Measurements from ENCODE around the gene TBX5. TPM values are rescaled to one million over a fixed set of nuclear protein-coding genes. Genes with fewer than 3 reads are reported as not detected.

TBX5 gene
- total RNA-seq (not detected), polyA plus RNA-seq (ENCODE audit: insufficient read depth, low read depth, low replicate concordance) (not detected)
- long read RNA-seq, donor 1 = 0 reads
- long read RNA-seq, donor 2 = 0 reads
- long read RNA-seq, donor 3 = 0 reads
- long read RNA-seq, donor 4 = 0 reads
- long read RNA-seq, donor 5 = 0 reads
- long read RNA-seq, donor 6 = 0 reads
- long read RNA-seq, donor 7 = 0 reads
- long read RNA-seq, donor 8 = 0 reads
- long read RNA-seq, donor 9 = 0 reads
- long read RNA-seq, donor 10 = 0 reads

DNA sequence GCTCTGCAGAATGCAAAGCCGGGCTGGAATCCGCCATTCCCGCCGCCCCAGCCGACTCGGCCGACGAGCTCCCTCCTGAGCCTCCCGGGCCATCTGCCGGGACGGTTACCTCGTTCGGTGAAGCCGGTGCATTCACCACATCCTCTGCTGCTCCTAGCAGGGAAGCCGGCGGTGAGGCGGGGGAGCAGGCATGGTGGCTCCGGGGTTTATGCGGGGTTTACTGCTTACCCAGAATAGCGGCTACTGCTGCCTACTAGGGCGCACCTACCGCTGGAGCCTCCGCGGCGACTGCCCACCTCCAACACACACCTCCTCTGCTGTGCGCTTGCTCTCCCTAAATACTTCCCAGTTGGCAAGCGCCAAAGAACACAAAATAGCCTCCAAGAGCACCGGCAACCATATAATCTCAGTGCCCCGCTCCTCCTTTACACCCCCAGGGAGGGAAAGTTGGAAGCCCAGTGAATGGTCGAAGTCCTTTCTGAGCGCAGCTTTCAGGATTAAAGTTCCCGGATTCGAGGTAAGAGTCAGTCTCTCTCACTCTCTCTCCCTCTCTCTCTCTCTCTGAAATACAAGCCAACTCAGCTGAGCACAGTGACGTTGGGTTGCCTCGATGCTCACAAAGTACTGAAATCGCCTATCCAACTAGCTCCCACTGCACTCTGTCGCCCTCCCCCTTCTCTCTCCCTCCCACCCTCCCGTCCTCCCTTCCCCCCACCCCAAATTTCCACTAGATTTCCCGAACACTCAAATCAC is at the start of gene TBX5:
TBX5 (minus strand) TSS at position 626 of the 753 bp plus-strand sequence. CDS start 2,246 bp downstream, outside the sequence.
- H3K4me1 ChIP-seq (ENCODE audit: control insufficient read depth in 2 of 3, insufficient read depth in 2 of 3, low read depth in 1 of 3, low read length in 3 of 3) = peaks cover 0 to 4% (median 0%) of the 10 kb centered on the region in 3 donors
- no peaks in the 10 kb centered on the region for H3K36me3 ChIP-seq (ENCODE audit: control insufficient read depth in 2 of 3, insufficient read depth in 3 of 3, low read length in 3 of 3)
- no peak within 1 kb of the TSS for H3K4me3 ChIP-seq (ENCODE audit: low read length in 3 of 3)
- intact Hi-C loops (cut with DNase I) = no loop called here
- H3K27ac ChIP-seq (ENCODE audit: low read depth in 2 of 2, low read length in 2 of 2) = no peak within 1 kb of the TSS
- H3K9me3 ChIP-seq (ENCODE audit: control insufficient read depth in 2 of 3, insufficient read depth in 1 of 3, low read length in 3 of 3) = no peaks in the 10 kb centered on the region
- H3K27me3 ChIP-seq (ENCODE audit: control insufficient read depth, insufficient read depth, low read length) = peaks cover 75% of the 10 kb centered on the region
- DNase-seq (no peak), FAIRE-seq (no peak)
- no peak within 1 kb of the TSS for H3K9ac ChIP-seq (ENCODE audit: low read length in 3 of 3)
- TF ChIP-seq, protein P1, sequence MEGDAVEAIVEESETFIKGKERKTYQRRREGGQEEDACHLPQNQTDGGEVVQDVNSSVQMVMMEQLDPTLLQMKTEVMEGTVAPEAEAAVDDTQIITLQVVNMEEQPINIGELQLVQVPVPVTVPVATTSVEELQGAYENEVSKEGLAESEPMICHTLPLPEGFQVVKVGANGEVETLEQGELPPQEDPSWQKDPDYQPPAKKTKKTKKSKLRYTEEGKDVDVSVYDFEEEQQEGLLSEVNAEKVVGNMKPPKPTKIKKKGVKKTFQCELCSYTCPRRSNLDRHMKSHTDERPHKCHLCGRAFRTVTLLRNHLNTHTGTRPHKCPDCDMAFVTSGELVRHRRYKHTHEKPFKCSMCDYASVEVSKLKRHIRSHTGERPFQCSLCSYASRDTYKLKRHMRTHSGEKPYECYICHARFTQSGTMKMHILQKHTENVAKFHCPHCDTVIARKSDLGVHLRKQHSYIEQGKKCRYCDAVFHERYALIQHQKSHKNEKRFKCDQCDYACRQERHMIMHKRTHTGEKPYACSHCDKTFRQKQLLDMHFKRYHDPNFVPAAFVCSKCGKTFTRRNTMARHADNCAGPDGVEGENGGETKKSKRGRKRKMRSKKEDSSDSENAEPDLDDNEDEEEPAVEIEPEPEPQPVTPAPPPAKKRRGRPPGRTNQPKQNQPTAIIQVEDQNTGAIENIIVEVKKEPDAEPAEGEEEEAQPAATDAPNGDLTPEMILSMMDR (IDR thresholded peaks at IDR 0.05; ENCODE audit: borderline replicate concordance, extremely low read depth, insufficient read depth) = no peak

- H3K27me3 ChIP-seq (ENCODE audit: control insufficient read depth, insufficient read depth, low read length) = peaks cover 35% of the 10 kb centered on the region
- intact Hi-C loops (cut with DNase I) = no loop called here
- H3K27ac ChIP-seq (ENCODE audit: low read depth in 2 of 2, low read length in 2 of 2) = no peak overlapping the region
- no peak overlapping the region for H3K9ac ChIP-seq (ENCODE audit: low read length in 3 of 3)
- H3K36me3 ChIP-seq (ENCODE audit: control insufficient read depth in 2 of 3, insufficient read depth in 3 of 3, low read length in 3 of 3) = no peaks in the 10 kb centered on the region
- DNase-seq = no peak
- TF ChIP-seq, protein P1 (IDR thresholded peaks at IDR 0.05; ENCODE audit: borderline replicate concordance, extremely low read depth, insufficient read depth) = no peak
- H3K9me3 ChIP-seq (ENCODE audit: control insufficient read depth in 2 of 3, insufficient read depth in 1 of 3, low read length in 3 of 3) = no peaks in the 10 kb centered on the region
- no peak for FAIRE-seq
- H3K4me3 ChIP-seq (ENCODE audit: low read length in 3 of 3) = no peak overlapping the region
- no peaks in the 10 kb centered on the region for H3K4me1 ChIP-seq (ENCODE audit: control insufficient read depth in 2 of 3, insufficient read depth in 2 of 3, low read depth in 1 of 3, low read length in 3 of 3)
Observed at GRCh38 chr12:114451657-114452056, 45.7 kb upstream of the TBX5 start.

DNA sequence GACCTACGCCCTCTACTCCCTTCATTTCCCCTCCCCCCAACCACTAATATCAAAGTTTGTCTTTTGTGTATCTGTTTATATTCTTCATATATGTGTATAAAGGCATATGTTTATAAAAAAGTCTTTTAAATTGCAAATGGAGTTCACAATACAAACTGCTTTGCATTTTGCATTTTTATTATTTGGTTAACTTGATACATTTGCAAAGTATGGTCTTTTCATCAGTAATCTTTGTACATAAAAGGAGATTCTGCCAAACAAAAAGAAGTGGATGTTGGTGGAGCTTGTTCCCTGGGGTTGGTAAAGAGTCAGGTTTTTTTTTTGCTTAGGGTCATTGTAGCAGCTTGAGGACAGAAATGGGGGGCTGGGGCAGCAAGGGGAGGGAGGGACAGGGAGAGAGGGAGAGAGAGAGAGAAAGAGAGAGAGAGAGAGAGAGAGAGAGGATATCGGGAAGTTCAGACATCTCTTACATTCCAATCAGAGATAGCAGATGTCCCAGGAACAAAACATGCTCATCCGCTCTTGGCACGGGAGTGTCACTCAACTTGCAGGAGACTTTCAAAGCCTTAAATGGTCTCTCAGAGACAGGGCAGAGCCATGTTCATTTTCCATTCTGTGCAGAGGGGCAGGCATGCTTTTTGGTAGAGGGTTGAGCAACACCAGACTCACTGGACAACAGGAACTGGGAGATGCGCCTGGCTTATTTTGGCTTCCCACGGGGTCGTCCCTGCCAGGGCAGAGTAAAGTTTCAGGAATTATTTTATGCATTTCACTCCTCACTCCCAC is 44.8 kb upstream of the TBX5 start:
- TF ChIP-seq, protein P1 (IDR thresholded peaks at IDR 0.05; ENCODE audit: borderline replicate concordance, extremely low read depth, insufficient read depth) = no peak
- Histone ChIP-seq H3K9me3 (ENCODE audit: control insufficient read depth in 2 of 3, insufficient read depth in 1 of 3, low read length in 3 of 3) (no peaks in the 10 kb centered on the region), H3K27ac (ENCODE audit: low read depth in 2 of 2, low read length in 2 of 2) (no peak overlapping the region), H3K4me1 (ENCODE audit: control insufficient read depth in 2 of 3, insufficient read depth in 2 of 3, low read depth in 1 of 3, low read length in 3 of 3) (no peaks in the 10 kb centered on the region), H3K9ac (ENCODE audit: low read length in 3 of 3) (no peak overlapping the region), H3K36me3 (ENCODE audit: control insufficient read depth in 2 of 3, insufficient read depth in 3 of 3, low read length in 3 of 3) (no peaks in the 10 kb centered on the region), H3K4me3 (ENCODE audit: low read length in 3 of 3) (no peak overlapping the region), H3K27me3 (ENCODE audit: control insufficient read depth, insufficient read depth, low read length) (peaks cover 41% of the 10 kb centered on the region)
- intact Hi-C loops (cut with DNase I) = no loop called here
- no peak for FAIRE-seq
- no peak for DNase-seq
